SK-N-SH (cell line): ENCODE data around the gene DMRTA2. TPM values are rescaled to one million over a fixed set of nuclear protein-coding genes. Genes with fewer than 3 reads are reported as not detected.

ENCODE experiments used
- CTCF ChIA-PET: fragments of 300-600, 350-600 bp; formaldehyde crosslinking; extraction: SDS; loops from one replicate; lab custom pipeline; 2021; lab: Yijun Ruan, JAX
- POLR2A ChIA-PET: fragments of 350-600 bp; sonication (Branson Sonifier 250); formaldehyde crosslinking; extraction: SDS; loops from one replicate; lab custom pipeline; 2020; ENCODE audit warnings: antibody characterized with exemption, inconsistent platforms; lab: Yijun Ruan, JAX
- DNase-seq: peaks from one replicate; pipeline ENCODE4 v3.0.0; 2012
- H2AFZ ChIP-seq: fragments of 200-600 bp; sonication (generic); 2 replicates; pipeline ENCODE4 v1.8.1; 2016; ENCODE audit warnings: antibody characterized with exemption, mild to moderate bottlenecking, low read depth
- H3F3A ChIP-seq: fragments of 200-600 bp; sonication (generic); replicated peaks from 2 replicates; pipeline ENCODE3; 2016; ENCODE audit warnings: antibody characterized with exemption, mild to moderate bottlenecking; ENCODE audit not compliant: insufficient read depth
- H3K27ac ChIP-seq, 2 experiments: fragments of 200-500 bp in 1 of 2; fragments of 200-600 bp in 1 of 2; sonication (Bioruptor generic) in 1 of 2; sonication (generic), shearing (Covaris generic) in 1 of 2; 2 replicates each; pipeline versions ENCODE4 v1.5.1 to v1.6.1; 2014 to 2016; ENCODE audit warnings: low read depth in 2 of 2, inconsistent platforms in 1 of 2, low read length in 1 of 2, mild to moderate bottlenecking in 1 of 2, mixed read lengths in 1 of 2
- H3K27me3 ChIP-seq: fragments of 200-600 bp; sonication (generic), shearing (Covaris generic); 2 replicates; pipeline ENCODE4 v1.6.1; 2016; ENCODE audit warnings: mixed run types; ENCODE audit not compliant: insufficient read depth
- H3K36me3 ChIP-seq, 2 experiments: fragments of 200-500 bp in 1 of 2; fragments of 200-600 bp in 1 of 2; sonication (Bioruptor generic) in 1 of 2; sonication (generic) in 1 of 2; replicated peaks in 1 of 2; 2 replicates each; pipeline versions ENCODE3 to v1.5.1; 2014 to 2016; ENCODE audit warnings: low read length in 1 of 2, mild to moderate bottlenecking in 1 of 2; ENCODE audit not compliant: insufficient read depth in 2 of 2, control insufficient read depth in 1 of 2
- H3K4me1 ChIP-seq, 2 experiments: fragments of 200-500 bp in 1 of 2; fragments of 200-600 bp in 1 of 2; sonication (Bioruptor generic) in 1 of 2; sonication (generic), shearing (Covaris generic) in 1 of 2; 2 replicates each; pipeline versions ENCODE4 v1.5.1 to v1.6.1; 2014 to 2016; ENCODE audit warnings: low read depth in 1 of 2, low read length in 1 of 2, mixed run types in 1 of 2; ENCODE audit not compliant: insufficient read depth in 2 of 2, control insufficient read depth in 1 of 2
- H3K4me2 ChIP-seq: fragments of 200-600 bp; sonication (generic), shearing (Covaris generic); 2 replicates; pipeline ENCODE4 v1.6.1; 2017; ENCODE audit warnings: mixed run types
- H3K4me3 ChIP-seq, 2 experiments: fragments of 200-500 bp in 1 of 2; fragments of 200-600 bp in 1 of 2; sonication (Bioruptor generic) in 1 of 2; sonication (generic), shearing (Covaris generic) in 1 of 2; 2 replicates each; pipeline versions ENCODE4 v1.5.1 to v1.8.1; 2014 to 2016; ENCODE audit warnings: low read depth in 2 of 2, inconsistent platforms in 1 of 2, low read length in 1 of 2, mild to moderate bottlenecking in 1 of 2, mixed read lengths in 1 of 2, moderate library complexity in 1 of 2
- H3K79me2 ChIP-seq: fragments of 200-600 bp; sonication (generic); 2 replicates; pipeline ENCODE4 v1.8.1; 2017; ENCODE audit warnings: mild to moderate bottlenecking; ENCODE audit not compliant: insufficient read depth
- H3K9ac ChIP-seq: fragments of 200-600 bp; sonication (generic); 2 replicates; pipeline ENCODE4 v1.6.1; 2017; ENCODE audit warnings: mixed run types
- H3K9me2 ChIP-seq: fragments of 200-600 bp; sonication (generic); 2 replicates; pipeline ENCODE4 v1.6.1; 2017; ENCODE audit warnings: mixed run types
- H3K9me3 ChIP-seq: fragments of 200-600 bp; sonication (generic); 2 replicates; pipeline ENCODE4 v1.6.1; 2017; ENCODE audit warnings: mixed run types, mild to moderate bottlenecking, moderate library complexity
- H4K20me1 ChIP-seq: fragments of 200-600 bp; sonication (generic); 2 replicates; pipeline ENCODE4 v1.6.1; 2017; ENCODE audit warnings: mild to moderate bottlenecking, mixed run types; ENCODE audit not compliant: insufficient read depth
- CHD2 ChIP-seq: fragments of 150-350 bp; IDR thresholded peaks from 2 replicates; pipeline ENCODE4 v1.6.1; 2018; ENCODE audit warnings: low read length; ENCODE audit not compliant: partially characterized antibody
- EZH2phosphoT487 ChIP-seq: fragments of 200-600 bp; sonication (generic); IDR thresholded peaks from 2 replicates; pipeline ENCODE4 v1.6.1; 2017; ENCODE audit warnings: low read depth, mixed run types, mild to moderate bottlenecking, antibody characterized with exemption, moderate library complexity, borderline replicate concordance
- GABPA ChIP-seq: IDR thresholded peaks from 2 replicates; pipeline ENCODE4 v1.4.0; 2012; ENCODE audit warnings: low read depth, mild to moderate bottlenecking
- MEF2A ChIP-seq: IDR thresholded peaks from 2 replicates; pipeline ENCODE4 v1.4.0; 2012; ENCODE audit warnings: low read depth, borderline replicate concordance
- POLR2AphosphoS5 ChIP-seq: IDR thresholded peaks from 2 replicates; pipeline ENCODE4 v1.6.1; 2012; ENCODE audit warnings: low read depth, low read length
- RCOR1 ChIP-seq: fragments of 150-350 bp; IDR thresholded peaks from 2 replicates; pipeline ENCODE4 v1.6.1; 2017; ENCODE audit warnings: antibody characterized with exemption, low read length
- RXRA ChIP-seq: IDR thresholded peaks from 2 replicates; pipeline ENCODE4 v1.4.0; 2012; ENCODE audit warnings: low read depth, mild to moderate bottlenecking, borderline replicate concordance
- TCF12 ChIP-seq: IDR thresholded peaks from 2 replicates; pipeline ENCODE4 v1.4.0; 2012
- TEAD4 ChIP-seq: IDR thresholded peaks from 2 replicates; pipeline ENCODE4 v1.4.0; 2012; ENCODE audit warnings: mild to moderate bottlenecking, borderline replicate concordance; ENCODE audit not compliant: insufficient read depth
- YY1 ChIP-seq: IDR thresholded peaks from 2 replicates; pipeline ENCODE4 v1.4.0; 2012; ENCODE audit warnings: low read depth, mild to moderate bottlenecking
- WGBS: methylation state at CpG from one replicate; pipeline ENCODE4 v1.1.6; 2017; ENCODE audit warnings: low lambda C conversion rate; 5-methylcytosine and 5-hydroxymethylcytosine counted together
- polyA plus RNA-seq, 3 experiments: library from polyadenylated mRNA; depleted of rRNA; stranded (reverse); fragments of >200 nt; gene quantifications; 2 replicates each; pipeline ENCODE4 v1.2.3, GENCODE V29; 2012
- TF ChIP-seq, protein P1 (sequence below): fragments of 150-350 bp; IDR thresholded peaks from 2 replicates; pipeline ENCODE4 v1.6.1; 2016; ENCODE audit warnings: mild to moderate bottlenecking, low read depth, low read length

Gene DMRTA2
- polyA plus RNA-seq, 1 of the 3 experiments (the other 2 are of a cell fraction): 0.02 TPM

DNA sequence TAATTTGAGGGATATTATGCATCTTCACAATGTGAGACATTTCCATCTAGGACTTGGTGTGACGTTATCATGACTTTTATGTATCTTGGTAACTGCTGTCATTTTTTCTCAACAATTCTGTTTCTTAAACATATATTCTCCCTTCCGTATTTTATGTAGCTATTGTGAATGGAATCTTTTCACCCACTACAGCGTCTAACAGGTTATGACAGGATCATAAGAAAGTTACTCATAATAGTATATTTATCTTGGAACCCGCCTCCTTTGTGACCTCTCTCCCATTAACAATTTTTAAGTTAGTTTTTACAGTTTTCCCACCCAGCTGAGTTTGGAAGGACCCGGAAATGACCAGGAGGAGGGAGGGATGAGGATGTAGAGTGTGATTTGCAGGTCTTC, 6.8 kb upstream of the DMRTA2 start:
- 0 out of 2 replicates have a peak, but pooled peaks cover 10% of the 10 kb centered on the region for H4K20me1 ChIP-seq
- no peak overlapping the region for H2AFZ ChIP-seq
- H3K36me3 ChIP-seq: no peaks in the 10 kb centered on the region
- peaks cover 52% of the 10 kb centered on the region for H3K27me3 ChIP-seq
- no peak for TF ChIP-seq TEAD4
- no peak for TF ChIP-seq RXRA
- TF ChIP-seq GABPA: no peak
- TF ChIP-seq CHD2: no peak
- no peak for TF ChIP-seq TCF12
- TF ChIP-seq POLR2AphosphoS5: no peak
- DNase-seq: no peak
- H3K9me3 ChIP-seq: no peaks in the 10 kb centered on the region
- H3K79me2 ChIP-seq: no peaks in the 10 kb centered on the region
- ChIA-PET POLR2A (no interaction called here), CTCF (interaction anchor here (0.7 to 1.5 kb wide), 5 partner anchors 13 to 762 kb away, joined by 3 to 6 read pairs (median 4); no protein-coding TSS in a partner anchor)
- H3K9me2 ChIP-seq: no peaks in the 10 kb centered on the region
- H3F3A ChIP-seq: no peaks in the 10 kb centered on the region
- H3K27ac ChIP-seq: no peak overlapping the region
- H3K4me2 ChIP-seq: peak overlapping the region; percentile 55
- WGBS: 48% methylated on average over 5 of the region's 5 CpGs
- H3K4me3 ChIP-seq: 0 out of 4 replicates have a peak overlapping the region, but pooled peaks of 1 of the 2 experiments have one; percentile 1
- peaks cover 10 to 13% of the 10 kb centered on the region in 2 experiments; a peak in 1 of 4 replicates for H3K4me1 ChIP-seq
- H3K9ac ChIP-seq: no peak overlapping the region

DNA sequence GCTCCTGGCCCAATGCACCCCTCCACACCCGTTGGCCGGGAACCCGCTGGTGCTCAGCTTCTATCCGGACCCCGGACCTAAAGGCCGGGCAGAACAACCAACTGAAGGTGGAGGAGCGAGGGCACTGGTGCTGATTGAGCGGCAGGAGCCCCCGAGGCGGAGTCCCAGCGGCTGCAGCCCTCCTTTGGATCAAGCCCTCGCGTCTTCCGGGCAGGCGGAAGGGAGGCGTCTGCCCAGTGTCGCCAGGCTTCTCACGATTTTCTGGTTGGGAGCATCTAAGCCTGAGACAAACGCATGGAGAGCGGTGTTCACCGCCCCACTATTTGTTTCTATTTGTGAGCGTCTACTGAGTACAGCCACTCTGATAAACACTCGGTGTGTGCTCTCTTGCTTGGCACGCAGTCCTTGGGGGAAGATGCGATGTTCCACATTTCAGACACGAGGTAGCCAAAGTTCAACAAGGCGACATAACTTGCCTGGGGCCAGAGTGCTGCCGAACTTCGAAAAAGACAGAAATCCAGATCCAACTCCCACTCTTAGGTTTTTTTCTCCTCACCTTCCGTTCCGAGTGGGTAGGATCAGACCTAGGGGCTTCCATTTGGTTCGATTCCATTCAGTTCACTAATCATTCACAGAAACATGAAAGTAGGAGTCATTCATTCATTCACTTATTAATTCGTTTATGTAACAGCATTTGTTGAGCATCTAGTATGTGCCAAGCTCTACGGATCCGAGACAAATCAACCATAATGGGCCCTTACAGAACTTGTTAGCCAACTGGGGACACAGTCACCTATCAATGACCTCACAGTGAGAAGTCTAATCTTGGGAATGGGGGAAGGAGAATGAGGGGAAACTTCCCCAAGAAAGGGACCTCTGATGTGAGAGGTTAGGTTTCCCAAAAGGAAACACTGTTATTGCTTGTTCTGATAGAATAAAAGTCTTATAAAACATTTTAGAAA, 4.9 kb upstream of the DMRTA2 start:
- 7% methylated on average over 17 of the region's 35 CpGs for WGBS
- 0 out of 2 replicates have a peak, but pooled peaks cover 13% of the 10 kb centered on the region for H4K20me1 ChIP-seq
- ChIA-PET CTCF (interaction anchor here (0.9 to 1.2 kb wide), 2 partner anchors 17 to 177 kb away, joined by 3 read pairs; no protein-coding TSS in a partner anchor), POLR2A (interaction anchor here (0.6 kb wide), 1 partner anchor 1076 kb away, joined by 4 read pairs; no protein-coding TSS in a partner anchor)
- no peak overlapping the region for H3K27ac ChIP-seq
- H3K9ac ChIP-seq: no peak overlapping the region
- no peaks in the 10 kb centered on the region for H3K9me3 ChIP-seq
- H3K79me2 ChIP-seq: no peaks in the 10 kb centered on the region
- no peaks in the 10 kb centered on the region for H3K9me2 ChIP-seq
- H3K4me3 ChIP-seq: peak overlapping the region in 1 of 2 experiments; percentile 35; a peak in 1 of 4 replicates
- H3K4me2 ChIP-seq: peak overlapping the region; percentile 63
- no peaks in the 10 kb centered on the region for H3K36me3 ChIP-seq
- H3F3A ChIP-seq: no peaks in the 10 kb centered on the region
- peaks cover 14 to 20% of the 10 kb centered on the region in 2 experiments; a peak in 1 of 4 replicates for H3K4me1 ChIP-seq
- TF ChIP-seq YY1 (no peak), EZH2phosphoT487 (peak; percentile 36), RCOR1 (no peak), MEF2A (no peak)
- TF ChIP-seq, protein P1, sequence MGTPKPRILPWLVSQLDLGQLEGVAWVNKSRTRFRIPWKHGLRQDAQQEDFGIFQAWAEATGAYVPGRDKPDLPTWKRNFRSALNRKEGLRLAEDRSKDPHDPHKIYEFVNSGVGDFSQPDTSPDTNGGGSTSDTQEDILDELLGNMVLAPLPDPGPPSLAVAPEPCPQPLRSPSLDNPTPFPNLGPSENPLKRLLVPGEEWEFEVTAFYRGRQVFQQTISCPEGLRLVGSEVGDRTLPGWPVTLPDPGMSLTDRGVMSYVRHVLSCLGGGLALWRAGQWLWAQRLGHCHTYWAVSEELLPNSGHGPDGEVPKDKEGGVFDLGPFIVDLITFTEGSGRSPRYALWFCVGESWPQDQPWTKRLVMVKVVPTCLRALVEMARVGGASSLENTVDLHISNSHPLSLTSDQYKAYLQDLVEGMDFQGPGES: no peak
- H3K27me3 ChIP-seq: peaks cover 71% of the 10 kb centered on the region
- H2AFZ ChIP-seq: no peak overlapping the region
- peak; percentile 56 for DNase-seq
